ENCODE results near the gene MARS1. TPM values are rescaled to one million over a fixed set of nuclear protein-coding genes. Genes with fewer than 3 reads are reported as not detected.

The MARS1 gene
- total and polyA plus RNA-seq, 12 donors, result 56.7 to 108 (median 75.6) TPM

- TF ChIP-seq CTCF (IDR thresholded peaks at IDR 0.05), result no peak
- H3K9me3 ChIP-seq, result no peaks in the 10 kb centered on the region
- peak within 1 kb of the TSS; percentile 89 to 100 (median 98) for H3K27ac ChIP-seq
- DNase-seq (peak; percentile 94 to 95), ATAC-seq (peak; percentile 29 to 62 (median 45))
- H3K4me1 ChIP-seq, result peaks cover 25 to 69% (median 57%) of the 10 kb centered on the region in 9 donors
- peaks cover 0 to 50% (median 20%) of the 10 kb centered on the region in 9 donors for H3K36me3 ChIP-seq
- no peaks in the 10 kb centered on the region for H3K27me3 ChIP-seq
- 0 to 1% methylated on average over 33 to 56 of the region's 57 CpGs for WGBS, 2 donors
- H3K4me3 ChIP-seq, result peak within 1 kb of the TSS; percentile 52 to 98 (median 82)
- intact Hi-C loops (cut with DNase I), result loop anchor here in 2 of 10 donors (2.0 kb wide), 1 partner anchor 25 kb away; the partner anchor contains the start of gene DCTN2 (in 2 of the 2)
Measured at GRCh38 chr12:57522011-57522886, 34.4 kb downstream of the MARS1 start, which contains the start of gene MBD6. Gene MBD6 (plus strand): TSS chr12:57522824. CDS start chr12:57524304, 1,480 bp downstream.

- peak overlapping the region; percentile 89 to 100 (median 98) for H3K27ac ChIP-seq
- WGBS, 2 donors, result 0 to 1% methylated on average over 25 to 38 of the region's 38 CpGs
- H3K4me1 ChIP-seq, result peaks cover 25 to 60% (median 49%) of the 10 kb centered on the region in 9 donors
- H3K9me3 ChIP-seq, result no peaks in the 10 kb centered on the region
- no peak for TF ChIP-seq CTCF (IDR thresholded peaks at IDR 0.05)
- intact Hi-C loops (cut with DNase I), result loop anchor here in 2 of 10 donors (2.0 kb wide), 1 partner anchor 24 kb away; the partner anchor contains the start of gene DCTN2 (in 2 of the 2)
- ATAC-seq, result peak in 3 of 8 donors; percentile 0 to 8 (median 2)
- H3K4me3 ChIP-seq, result peak overlapping the region; percentile 52 to 98 (median 82)
- peaks cover 0 to 50% (median 20%) of the 10 kb centered on the region in 9 donors for H3K36me3 ChIP-seq
- H3K27me3 ChIP-seq, result no peaks in the 10 kb centered on the region
- DNase-seq, result peak; percentile 67 to 77
Measured at GRCh38 chr12:57522887-57523705, 35.2 kb downstream of the MARS1 start.

GRCh38 chr12:57523706-57524614, 36.1 kb downstream of the MARS1 start:
- Histone ChIP-seq H3K4me1 (peaks cover 19 to 51% (median 40%) of the 10 kb centered on the region in 9 donors), H3K27me3 (no peaks in the 10 kb centered on the region), H3K9me3 (no peaks in the 10 kb centered on the region), H3K4me3 (peak overlapping the region; percentile 52 to 98 (median 82)), H3K36me3 (peaks cover 0 to 53% (median 27%) of the 10 kb centered on the region in 9 donors), H3K27ac (peak overlapping the region; percentile 89 to 100 (median 98))
- no peak for DNase-seq
- ATAC-seq, result no peak
- WGBS, 2 donors, result 60 to 66% methylated on average over 14 of the region's 14 CpGs
- intact Hi-C loops (cut with DNase I), result loop anchor here in 2 of 10 donors (2.0 kb wide), 1 partner anchor 23 kb away; the partner anchor contains the start of gene DCTN2 (in 2 of the 2)
- TF ChIP-seq CTCF (IDR thresholded peaks at IDR 0.05), result no peak
